SKM-1 (cell line): ENCODE data around the gene PIGZ.

Source experiments
- DNase-seq: peaks from one replicate; lab custom pipeline; 2025; ENCODE audit not compliant: unreplicated experiment; lab: John Stamatoyannopoulos, UW

The PIGZ gene

GRCh38 chr3:196927571-196928453 lies 40.8 kb downstream of the PIGZ start:
- no peak for DNase-seq

GRCh38 chr3:196920733-196921132 lies 47.9 kb downstream of the PIGZ start:
- no peak for DNase-seq

GRCh38 chr3:196918968-196919367 lies 49.7 kb downstream of the PIGZ start:
- no peak for DNase-seq

GRCh38 chr3:196916995-196917394 lies 51.6 kb downstream of the PIGZ start:
- DNase-seq, result no peak

- no peak for DNase-seq
Observed at GRCh38 chr3:196916221-196916620, 52.4 kb downstream of the PIGZ start.

- DNase-seq, result no peak
Observed at GRCh38 chr3:196915375-196915774, 53.3 kb downstream of the PIGZ start.

GRCh38 chr3:196914866-196915265 lies 53.8 kb downstream of the PIGZ start:
- DNase-seq, result no peak

GRCh38 chr3:196903740-196904139 lies 64.9 kb downstream of the PIGZ start:
- no peak for DNase-seq

- no peak for DNase-seq
Observed at GRCh38 chr3:196902296-196902695, 66.3 kb downstream of the PIGZ start.

GRCh38 chr3:196901768-196902167 lies 66.9 kb downstream of the PIGZ start:
- no peak for DNase-seq
